Stimulated activated CD8-positive, alpha-beta memory T cell treated with anti-CD3 and anti-CD28 coated beads, Interleukin-12 subunit alpha, Interleukin-12 subunit beta, amount 100 ng/mL, for 1 hour (primary cell): ENCODE measurements around the gene ROR1.
"Not testable (repeated sequence)": the region's sequence is repeated elsewhere in the genome, so short reads cannot be mapped to it uniquely, and the experiment has no call there.

ENCODE experiments used
- DNase-seq: peaks from one replicate; pipeline ENCODE4 v3.0.0-alpha.2; 2020; ENCODE audit warnings: low read depth

The ROR1 gene

DNA sequence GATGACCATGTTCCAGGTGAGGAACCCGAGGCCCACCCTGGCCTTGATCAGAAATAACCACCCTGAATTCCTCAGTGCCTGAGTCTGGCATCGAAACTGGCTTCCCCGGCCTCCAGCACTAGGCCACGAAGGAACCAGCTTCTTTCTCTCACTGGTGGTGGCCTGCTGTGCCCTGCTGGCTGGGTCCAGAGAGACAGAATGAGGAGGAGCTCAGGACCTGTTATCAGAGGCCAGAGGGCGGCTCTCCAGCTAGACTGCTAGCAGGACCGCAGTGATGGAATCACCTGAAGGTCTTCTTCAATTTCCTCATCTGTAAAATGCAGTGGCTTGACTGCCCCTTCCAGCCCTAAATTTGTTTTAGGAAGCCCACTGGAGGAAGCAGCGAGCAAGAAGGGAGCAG, 20.5 kb downstream of the ROR1 start:
- no peak for DNase-seq

DNA sequence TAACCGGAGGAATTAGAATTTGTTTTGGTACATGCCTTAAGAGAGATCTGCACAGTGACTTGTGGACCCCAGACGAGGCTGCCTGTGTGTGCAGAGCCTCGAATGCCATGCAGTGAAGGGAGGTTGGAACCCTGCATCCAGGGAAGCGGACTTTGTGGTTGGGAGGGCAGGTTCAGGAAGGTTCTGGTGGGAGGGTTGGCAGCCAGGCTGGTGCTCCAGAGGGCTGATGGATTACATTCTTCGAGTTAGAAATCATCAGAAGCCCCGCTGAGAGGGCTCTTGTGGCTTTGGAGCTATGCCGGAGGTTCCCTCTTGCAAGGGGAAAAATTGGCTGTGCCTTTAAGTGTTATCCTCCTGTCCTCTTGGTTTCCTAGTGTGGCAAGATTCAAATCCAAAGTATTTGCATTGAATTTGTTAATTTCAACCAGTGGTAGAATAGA, 21.1 kb downstream of the ROR1 start:
- DNase-seq, result no peak

DNA sequence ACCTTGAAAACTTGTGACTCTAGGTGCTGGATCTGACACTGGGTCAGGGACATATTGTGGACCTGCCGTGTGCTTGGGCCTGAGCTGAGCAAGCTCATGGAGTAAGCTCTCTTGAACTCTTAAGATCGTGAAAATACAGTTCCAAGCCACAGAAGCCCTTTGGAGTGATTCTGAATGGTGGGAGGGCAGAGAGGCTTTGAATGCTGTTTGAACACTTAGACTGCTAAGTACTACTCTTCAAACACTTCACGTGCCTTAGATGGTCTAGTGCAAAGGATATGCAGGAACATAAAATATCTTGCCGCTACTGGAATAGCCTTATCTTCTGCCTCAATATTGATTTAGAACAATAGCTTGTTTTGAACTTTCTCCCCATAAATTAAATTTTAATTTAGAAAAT, 21.6 kb downstream of the ROR1 start:
- no peak for DNase-seq

DNA sequence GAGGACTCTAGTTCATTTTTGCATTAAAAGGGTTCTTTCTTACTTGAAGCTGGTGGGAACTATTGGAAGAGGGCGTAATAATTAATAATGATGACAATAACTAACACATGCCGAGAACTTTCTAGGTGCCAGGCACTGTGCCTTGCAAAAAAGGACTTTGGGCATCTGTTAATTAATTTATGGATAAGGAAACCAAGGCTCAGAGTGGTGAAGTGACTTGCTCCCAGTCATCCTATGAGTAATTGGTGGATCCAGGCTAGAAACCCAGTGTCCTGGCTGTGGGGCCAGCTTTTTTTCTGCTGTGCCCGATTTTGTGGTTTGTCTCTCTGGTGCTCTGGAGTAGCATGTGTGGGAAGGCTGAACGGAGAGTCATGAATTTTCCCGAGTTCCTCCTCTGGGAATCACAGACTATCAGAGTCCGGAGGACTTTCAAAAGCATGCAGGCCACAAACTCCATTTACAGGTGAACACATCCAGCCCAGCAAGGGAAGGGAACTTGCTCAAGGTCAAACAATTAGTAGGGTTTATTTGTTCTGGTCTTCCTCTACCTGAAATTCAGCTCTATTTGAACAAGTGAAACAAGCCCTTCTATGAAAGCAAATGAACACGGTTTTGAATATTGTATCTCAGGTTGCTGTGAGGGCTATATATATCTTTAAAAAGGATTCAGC, 23.4 kb downstream of the ROR1 start:
- no peak for DNase-seq

DNA sequence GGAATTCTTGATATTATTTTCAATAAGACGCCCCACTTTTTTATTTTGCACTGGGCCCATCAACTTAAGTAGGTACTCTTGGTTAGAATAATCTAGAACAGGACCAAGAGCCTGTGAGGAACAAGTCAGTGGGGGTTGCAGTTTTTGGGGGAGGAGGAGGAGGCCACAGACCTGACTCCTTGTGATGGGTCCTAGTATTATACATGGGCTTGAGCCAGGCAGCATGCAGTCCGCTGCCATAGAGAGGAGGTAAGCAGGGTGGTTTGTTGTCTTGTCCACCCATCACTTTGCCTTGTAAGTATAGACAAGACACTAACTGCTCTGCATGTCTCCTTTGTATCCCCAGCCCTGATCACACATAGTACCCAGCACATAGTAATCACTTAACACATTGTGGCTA, 24.5 kb downstream of the ROR1 start:
- no peak for DNase-seq

DNA sequence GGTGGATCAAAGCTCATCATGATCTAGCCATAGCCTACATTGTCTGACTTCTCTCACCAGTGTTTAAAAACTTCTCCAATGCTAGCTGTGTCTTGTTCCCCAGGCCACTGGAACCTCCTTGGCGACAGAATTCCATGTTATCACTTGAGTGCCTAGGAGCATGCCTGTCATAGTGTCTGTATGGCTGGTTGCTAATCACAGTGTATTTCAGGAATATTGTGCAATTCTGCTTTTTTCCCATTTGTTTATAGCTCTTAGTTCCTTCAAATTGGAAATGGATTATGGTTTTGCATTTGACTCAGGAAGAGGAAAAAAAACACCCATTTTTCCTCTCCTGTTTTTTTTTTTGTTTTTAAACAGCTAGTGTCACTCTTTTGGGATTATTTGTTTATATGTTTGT, 25.5 kb downstream of the ROR1 start:
- no peak for DNase-seq

DNA sequence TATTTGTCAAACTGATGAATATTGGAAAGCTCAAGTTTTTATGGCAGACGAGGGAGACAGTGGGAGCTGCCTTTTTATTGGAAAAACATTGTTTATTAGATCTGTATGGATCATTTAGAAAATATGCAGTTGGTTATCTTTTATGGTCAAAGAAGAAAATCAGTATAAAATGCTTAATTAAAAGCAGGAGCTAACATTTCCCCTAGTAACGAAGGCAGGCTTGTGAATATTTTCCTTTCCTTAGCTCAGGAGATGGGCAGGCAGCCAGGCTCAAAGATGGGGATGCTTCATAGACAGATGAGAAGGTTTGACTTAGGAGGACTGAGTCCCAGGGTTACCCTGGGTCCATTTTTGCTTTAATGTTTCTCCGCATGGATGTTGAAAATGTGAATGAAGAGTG, 26.0 kb downstream of the ROR1 start:
- DNase-seq, result no peak

DNA sequence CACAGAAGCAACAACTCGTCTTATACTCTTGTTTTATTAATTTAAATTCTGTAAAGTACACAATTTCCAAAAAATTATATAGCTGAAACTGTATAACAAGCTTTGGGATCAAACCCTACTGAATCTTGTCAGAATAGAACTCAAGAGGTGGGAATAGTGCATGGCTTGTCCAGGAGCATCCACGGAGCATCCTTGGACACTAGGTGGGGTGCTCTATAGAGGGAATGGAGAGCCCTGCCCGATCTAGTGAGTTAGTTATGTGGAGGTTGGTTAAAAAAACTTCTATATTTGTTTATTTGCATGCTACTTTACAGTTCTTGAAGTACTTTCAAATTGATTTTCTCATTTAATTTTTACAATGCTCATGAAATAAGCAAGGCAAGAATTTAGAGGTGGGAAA, 28.3 kb downstream of the ROR1 start:
- DNase-seq, result no peak

DNA sequence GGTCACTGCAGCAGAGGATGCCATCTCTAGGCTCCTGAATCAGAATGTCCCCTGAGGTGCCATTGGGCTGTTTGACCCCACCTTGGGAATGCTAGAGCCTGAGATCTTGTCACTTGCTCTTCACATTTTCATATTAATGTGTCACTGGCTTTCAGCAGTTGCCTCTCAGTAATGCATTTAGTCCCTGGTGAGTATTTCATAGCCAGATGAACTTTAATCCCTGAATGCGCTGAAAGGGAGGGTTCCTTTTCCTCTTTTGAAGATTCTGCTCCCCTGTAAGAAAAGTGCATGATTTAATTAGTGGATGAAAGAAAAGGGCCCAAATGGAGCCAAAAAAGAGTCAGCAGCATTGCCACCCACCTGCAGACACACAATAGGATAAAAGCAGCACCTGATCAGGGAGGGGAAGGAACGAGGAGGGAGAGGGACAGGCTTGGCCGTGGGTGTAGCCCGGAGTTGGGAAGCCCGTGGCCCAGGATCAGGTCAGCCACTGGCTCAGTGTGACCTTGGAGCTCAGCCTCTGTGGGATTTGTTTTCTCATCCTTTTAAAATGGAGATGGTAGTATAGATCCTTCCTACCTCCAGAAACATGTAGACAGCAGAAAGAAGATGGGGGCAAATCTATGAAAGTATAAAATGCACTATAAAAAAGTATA, 31.1 kb downstream of the ROR1 start:
- DNase-seq, result no peak

DNA sequence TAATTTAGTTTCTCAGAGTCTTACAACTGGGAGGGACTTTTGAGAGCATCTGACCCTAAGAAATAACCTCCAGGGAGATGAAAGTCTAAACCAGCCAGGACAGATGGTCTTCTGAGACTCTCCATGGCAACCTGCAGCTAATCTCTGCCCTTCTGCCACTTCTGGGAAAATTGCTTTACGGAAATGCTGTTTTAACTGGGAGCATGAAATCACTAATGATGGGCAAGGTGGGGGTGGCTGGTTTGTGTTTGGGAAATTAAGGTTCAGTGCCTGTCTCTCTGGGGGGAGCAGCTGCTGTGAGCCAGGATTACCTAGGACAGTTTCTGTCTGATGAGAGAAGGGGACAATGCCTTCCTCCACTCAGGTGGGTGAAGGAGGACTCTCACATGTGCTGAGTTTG, 33.2 kb downstream of the ROR1 start:
- no peak for DNase-seq

DNA sequence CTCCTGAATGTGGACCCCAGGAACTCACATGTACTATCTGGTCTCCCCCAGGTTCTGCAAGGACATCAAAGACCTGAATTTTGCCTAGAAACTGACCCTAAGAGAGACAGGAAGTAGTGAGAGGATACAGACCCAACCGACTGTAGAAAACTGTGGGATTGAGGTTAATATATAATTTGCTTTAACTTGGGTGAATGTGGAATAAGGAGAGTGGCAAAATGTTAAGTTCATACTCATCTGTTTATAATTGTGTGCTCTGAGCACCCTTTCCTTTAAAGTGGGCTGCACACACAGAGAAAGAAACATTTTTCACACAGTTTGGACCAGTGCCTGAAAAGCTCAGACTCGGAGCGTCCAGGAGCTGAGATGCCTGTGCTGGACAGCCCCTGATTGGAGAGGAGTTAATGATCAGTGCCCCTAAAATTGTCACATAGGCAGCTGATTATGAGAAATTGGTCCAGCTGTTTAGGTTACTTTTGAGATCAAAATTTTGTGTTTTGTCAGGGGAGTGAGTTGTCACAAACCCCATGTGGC, 37.2 kb downstream of the ROR1 start:
- no peak for DNase-seq

DNA sequence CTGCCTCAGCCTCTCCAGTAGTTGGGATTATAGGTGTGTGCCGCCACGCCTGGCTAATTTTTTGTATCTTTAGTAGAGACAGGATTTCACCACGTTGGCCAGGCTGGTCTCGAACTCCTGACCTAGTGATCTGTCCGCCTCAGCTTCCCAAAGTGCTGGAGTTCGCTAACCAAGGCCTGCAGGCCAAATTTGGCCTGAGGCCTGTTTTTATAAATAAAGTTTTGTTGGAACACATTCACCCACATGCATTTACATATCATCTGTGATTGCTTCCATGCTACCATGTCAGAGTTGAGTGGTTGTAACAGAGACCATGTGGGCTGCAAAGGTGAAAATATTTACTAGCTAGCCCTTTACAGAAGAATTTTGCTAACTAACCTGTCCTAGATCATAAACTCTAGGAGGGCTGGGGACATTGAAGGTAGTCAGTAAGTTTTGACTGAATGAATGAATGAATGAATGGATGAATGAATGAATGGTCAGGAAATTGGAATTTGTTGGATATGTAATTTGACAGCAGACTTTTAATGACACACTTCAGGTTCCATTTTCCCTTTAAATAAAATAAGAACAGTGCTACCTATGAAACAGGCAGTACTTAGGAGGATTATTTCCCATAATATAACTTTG, 38.4 kb downstream of the ROR1 start:
- DNase-seq, result no peak

DNA sequence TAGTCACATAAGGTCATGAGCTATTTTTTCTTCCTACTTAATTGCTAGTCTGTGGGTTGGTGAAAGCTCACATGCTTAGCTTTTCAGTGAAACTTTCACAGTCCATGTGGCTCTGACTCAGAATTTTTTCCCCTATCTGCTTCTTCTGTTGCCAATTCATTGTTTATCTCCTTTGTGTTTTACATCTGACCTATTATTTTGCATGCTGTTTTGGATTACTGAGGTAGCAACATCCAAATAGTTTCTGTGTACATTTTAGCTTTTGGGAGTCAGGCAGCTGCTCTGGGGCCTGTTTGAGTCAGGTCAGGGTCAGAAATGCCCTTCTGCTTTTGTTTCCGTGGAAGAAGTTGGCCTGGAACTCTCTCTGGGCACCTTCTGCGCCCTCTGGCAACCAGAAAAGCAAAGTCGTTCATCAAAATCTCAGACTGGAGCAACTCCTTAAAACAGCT, 40.0 kb downstream of the ROR1 start:
- DNase-seq, result no peak

DNA sequence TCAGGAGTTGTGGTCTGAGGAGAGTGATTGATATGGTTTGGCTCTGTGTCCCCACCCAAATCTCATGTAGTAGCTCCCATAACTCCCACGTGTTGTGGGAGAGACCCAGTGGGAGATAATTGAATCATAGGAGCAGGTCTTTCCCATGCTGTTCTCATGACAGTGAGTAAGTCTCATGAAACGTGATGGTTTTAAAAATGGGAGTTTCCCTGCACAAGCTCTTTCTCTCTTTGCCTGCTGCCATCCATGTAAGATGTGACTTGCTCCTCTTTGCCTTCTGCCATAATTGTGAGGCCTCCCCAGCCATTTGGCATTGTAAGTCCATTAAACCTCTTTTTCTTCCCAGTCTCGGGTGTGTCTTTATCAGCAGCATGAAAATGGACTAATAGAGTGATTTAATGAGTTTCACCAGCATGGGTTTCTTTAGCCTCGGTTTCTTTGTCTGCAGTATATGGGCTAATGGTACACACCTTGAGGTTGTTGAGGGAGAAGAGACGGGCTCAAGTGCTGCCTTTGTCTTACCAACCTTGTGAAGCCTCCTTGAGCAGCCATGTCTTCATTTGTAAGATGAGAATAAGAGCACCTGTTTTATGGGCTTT, 42.5 kb downstream of the ROR1 start:
- not testable (repeated sequence) for DNase-seq

DNA sequence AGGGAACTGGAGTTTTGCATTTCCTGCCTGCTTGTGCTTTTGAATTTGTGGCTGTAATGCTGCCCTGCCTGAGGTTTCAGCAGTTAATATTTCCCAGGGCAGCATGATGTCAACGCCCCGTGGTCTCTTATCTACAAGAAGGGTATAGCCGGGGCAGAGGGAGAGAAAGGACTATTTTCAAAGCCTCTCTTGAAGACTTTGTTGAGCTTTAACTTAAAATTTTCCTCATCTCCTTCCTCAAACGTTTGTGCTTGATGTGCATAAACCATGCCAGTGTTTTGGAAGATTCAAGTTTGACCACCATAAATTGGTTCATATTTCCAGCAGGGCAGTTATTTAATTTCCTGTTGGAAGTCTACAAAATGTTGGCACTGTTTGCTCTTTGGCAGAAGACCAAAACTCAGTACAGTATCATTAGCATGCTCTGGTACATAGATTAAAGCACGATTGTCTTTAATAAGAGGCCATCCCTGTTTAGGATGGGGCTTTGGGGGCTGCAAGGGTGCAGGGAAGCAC, 43.4 kb downstream of the ROR1 start:
- DNase-seq, result no peak

DNA sequence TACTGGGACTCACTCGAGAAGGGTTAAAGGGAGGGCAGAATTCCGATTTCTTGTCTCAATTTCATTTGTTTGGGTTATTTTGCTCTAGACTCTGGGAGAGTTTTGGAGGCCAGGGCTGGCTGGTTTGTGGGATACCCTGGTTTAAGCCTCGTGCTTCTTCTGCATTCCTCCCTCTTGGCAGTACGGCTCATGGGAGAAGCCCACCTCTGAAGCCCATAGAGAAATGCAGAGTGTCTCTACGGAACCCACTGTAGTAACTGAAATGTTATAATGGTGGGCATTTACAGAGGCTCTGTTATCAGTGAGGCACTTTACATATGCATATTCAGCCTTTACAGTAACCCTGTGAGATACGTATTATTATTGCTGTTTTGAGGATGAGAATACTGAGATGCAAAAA, 43.9 kb downstream of the ROR1 start:
- no peak for DNase-seq

DNA sequence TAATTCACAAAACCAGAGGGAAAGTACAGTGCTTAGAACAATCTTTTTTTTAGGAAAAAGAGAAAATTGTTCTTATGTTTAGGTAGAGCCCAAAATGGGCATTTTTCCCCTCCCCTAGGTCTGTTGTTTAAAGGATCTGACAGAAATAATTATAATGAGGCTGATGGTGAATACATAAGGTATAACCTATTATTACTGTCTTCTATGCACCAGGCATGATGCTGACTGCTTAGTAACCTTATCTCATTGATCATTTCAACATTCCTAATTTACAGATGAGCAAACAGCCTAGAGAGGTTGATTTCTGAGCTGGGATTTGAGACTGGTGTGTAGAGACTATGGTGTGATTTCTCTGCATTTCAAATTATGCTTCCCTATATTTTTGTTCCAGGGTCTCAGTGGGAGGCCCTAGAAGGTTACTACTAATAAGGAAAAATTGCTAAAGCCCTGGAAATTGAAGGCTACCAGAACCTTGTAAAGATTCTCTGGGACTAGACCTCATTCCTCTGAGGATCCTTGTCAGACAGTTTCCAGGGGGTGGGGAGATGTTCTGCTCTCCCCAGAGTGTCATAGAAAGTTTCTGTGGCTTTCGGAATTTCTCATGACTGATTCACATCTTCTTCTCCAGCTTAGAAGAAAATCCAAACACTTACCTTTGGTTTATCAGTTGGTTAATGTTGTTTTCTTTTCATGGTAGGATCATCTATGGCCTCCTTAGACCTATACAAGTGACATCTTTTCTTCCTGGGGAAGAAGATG, 44.9 kb downstream of the ROR1 start:
- no peak for DNase-seq

DNA sequence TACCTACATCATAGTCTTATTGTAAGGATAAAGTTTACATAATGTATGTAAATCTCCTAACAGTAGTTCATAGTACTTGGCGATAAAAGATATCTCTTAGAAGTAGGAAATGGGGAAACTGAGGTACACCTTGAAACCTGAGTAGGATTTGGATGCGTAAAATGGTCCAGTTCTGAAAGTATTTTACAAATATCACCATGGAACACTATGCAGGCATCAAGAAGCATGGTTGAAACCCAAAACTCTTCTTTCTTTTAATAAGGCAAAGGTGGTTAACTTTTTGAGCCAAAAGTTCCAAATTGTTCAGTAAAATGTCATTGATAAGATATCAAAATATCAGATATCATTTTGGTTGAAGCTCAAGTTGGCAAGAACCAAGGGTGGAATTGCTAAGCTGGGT, 46.0 kb downstream of the ROR1 start:
- no peak for DNase-seq

DNA sequence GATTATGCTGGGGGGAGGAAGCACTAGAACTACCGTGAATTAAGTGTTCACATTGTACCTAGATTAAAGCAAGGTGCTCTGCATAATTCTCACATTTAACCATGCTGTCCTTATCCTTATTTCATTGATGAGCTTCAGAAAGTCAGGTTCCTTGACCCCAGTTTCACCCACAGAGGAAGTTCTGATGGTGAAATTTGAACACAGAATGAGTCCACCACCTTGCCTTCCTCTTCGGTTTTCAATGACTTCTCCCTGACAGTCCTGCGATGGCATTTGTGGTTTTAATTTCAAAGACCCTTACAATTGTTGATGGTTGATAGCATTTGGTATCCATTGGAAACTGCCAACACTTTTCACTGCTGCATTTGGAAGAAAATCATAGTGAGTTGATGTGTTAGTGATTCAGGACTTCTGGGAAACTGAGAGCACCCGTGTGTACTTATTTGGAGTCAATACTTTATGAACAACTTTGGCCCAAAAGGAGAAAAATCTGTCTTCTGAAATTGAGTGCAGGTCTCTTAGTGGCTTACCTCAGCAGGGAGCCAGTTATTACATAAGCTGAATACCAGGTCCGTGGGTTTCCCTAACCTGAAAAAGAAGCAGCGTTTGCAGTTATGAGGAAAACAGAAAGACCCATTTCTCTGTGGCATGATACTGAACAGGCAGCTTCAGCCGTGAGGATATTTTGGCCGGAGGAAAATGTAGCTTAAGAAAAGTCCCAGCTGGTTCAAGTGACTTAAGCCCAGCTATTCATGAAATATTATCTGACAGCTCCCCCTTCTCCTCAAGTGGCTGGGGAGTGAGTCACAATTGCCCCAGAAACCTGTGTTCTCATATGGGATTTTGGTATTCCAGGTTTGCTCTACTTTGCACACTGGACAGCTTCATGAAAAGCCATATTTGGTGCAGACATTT, 47.5 kb downstream of the ROR1 start:
- no peak for DNase-seq

DNA sequence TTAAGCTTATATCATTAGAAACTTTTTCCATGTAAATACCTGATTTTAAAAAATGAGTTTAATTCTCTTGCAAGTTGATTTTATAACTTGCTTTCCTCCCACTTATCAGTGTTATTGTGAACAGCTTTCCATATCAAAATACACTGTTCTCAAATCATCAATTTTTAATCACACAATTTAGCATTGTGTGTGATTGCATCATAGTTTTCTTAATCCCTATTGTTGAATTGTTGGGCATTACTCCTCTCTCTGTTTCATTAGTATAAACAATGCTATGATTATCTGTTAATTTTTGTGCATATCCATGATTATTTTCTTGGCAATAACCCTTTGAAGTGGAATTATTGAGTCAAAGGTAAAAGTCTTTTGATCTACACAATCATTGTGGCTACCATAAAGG, 48.7 kb downstream of the ROR1 start:
- no peak for DNase-seq

DNA sequence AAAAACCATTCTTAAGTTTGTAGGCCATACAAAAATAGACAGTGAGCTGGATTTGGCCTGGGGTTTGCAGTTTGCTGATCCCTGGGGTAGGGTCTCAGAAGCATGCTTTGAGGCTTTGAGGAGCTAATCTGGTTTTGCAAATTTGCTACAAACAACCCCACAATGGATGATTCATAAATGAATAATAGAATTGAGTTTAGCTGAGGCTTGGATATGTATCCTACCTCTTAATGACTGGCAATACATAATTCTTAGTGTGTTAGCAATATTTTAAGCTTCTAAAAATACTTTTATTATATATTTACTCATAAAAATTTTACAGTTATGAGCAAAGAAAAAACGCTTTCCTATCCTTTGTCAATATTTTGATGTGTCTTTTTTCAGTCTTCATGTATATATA, 50.6 kb downstream of the ROR1 start:
- DNase-seq, result no peak
